Parathyroid adenoma (tissue), 2 donors: ENCODE data around the gene CEACAM3.

Experiments
- H2AFZ ChIP-seq: fragments of 300-600 bp; sonication (generic); one replicate; pipeline ENCODE4 v1.7.0; 2017; ENCODE audit warnings: antibody characterized with exemption, mild to moderate bottlenecking
- H3K27ac ChIP-seq: fragments of 300-600 bp; sonication (generic); one replicate; pipeline ENCODE4 v1.7.0; 2017
- H3K27me3 ChIP-seq: fragments of 300-600 bp; sonication (generic); one replicate; pipeline ENCODE4 v1.7.0; 2017; ENCODE audit warnings: low read length; ENCODE audit not compliant: control insufficient read depth, insufficient read depth
- H3K36me3 ChIP-seq: fragments of 300-600 bp; sonication (generic); one replicate; pipeline ENCODE4 v1.7.0; 2017; ENCODE audit warnings: low read length; ENCODE audit not compliant: control insufficient read depth, insufficient read depth
- H3K4me1 ChIP-seq: fragments of 300-600 bp; sonication (generic); one replicate; pipeline ENCODE4 v1.7.0; 2017; ENCODE audit warnings: control low read depth
- H3K4me2 ChIP-seq: fragments of 300-600 bp; sonication (generic); one replicate; pipeline ENCODE4 v1.7.0; 2017; ENCODE audit warnings: low read length
- H3K4me3 ChIP-seq: fragments of 300-600 bp; sonication (generic); one replicate; pipeline ENCODE4 v1.7.0; 2017; ENCODE audit warnings: low read depth, low read length
- H3K79me2 ChIP-seq: fragments of 300-600 bp; sonication (generic); one replicate; pipeline ENCODE4 v1.7.0; 2017; ENCODE audit warnings: control low read depth
- H3K9ac ChIP-seq: fragments of 300-600 bp; sonication (generic); one replicate; pipeline ENCODE4 v1.7.0; 2017; ENCODE audit warnings: mild to moderate bottlenecking
- H3K9me3 ChIP-seq: fragments of 300-600 bp; sonication (generic); one replicate; pipeline ENCODE4 v1.7.0; 2017; ENCODE audit warnings: low read length; ENCODE audit not compliant: control insufficient read depth
- TF ChIP-seq, protein P1 (sequence below): fragments of 300-600 bp; sonication (generic); IDR thresholded peaks from one replicate; pipeline ENCODE4 v1.7.0; 2017; ENCODE audit warnings: antibody characterized with exemption, mild to moderate bottlenecking
- donor health status: primary hyperparathyroidism.

CEACAM3 gene

DNA sequence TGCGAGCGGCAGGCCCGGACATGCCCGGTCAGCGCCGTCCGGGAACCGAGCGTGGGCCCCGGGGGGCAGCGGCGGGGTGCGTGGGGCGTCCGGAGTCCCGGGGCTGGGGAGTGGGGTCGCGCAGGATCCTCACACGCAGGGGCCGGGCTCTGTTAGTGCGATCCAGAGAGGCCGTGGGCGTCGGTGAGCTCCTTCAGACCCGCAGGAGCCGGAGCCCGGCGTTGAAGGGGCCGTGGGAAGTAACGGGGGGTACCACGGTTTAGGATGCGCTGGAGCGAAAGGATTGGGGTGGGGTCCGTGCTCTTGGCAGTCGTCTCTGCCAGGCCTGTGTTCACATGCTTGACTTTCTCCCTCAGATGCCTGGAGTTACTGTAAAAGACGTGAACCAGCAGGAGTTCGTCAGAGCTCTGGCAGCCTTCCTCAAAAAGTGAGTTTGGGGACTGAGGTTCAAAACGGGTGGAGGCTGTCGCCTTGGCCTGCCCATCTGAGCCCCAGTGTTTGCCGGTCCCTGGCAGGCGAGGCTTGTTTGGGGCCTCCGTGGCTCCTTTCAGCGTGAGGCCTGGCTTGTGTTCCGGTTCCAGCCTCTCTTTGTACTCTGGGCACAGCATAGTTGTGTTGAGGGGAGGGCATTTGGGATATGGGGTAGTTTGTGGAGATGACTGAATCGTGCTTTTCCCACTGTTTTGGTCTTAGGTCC lies 64.2 kb downstream of the CEACAM3 start:
- TF ChIP-seq, protein P1, sequence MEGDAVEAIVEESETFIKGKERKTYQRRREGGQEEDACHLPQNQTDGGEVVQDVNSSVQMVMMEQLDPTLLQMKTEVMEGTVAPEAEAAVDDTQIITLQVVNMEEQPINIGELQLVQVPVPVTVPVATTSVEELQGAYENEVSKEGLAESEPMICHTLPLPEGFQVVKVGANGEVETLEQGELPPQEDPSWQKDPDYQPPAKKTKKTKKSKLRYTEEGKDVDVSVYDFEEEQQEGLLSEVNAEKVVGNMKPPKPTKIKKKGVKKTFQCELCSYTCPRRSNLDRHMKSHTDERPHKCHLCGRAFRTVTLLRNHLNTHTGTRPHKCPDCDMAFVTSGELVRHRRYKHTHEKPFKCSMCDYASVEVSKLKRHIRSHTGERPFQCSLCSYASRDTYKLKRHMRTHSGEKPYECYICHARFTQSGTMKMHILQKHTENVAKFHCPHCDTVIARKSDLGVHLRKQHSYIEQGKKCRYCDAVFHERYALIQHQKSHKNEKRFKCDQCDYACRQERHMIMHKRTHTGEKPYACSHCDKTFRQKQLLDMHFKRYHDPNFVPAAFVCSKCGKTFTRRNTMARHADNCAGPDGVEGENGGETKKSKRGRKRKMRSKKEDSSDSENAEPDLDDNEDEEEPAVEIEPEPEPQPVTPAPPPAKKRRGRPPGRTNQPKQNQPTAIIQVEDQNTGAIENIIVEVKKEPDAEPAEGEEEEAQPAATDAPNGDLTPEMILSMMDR: no peak
- peaks cover 6% of the 10 kb centered on the region for H3K4me1 ChIP-seq

More for the DNA sequence above, 64.2 kb downstream of the CEACAM3 start:
- H3K79me2 ChIP-seq: peaks cover 31% of the 10 kb centered on the region
- H3K9me3 ChIP-seq: no peaks in the 10 kb centered on the region
- peak overlapping the region; percentile 61 for H3K4me2 ChIP-seq
- peak overlapping the region; percentile 31 for H3K9ac ChIP-seq
- peak overlapping the region; percentile 78 for H3K4me3 ChIP-seq
- no peaks in the 10 kb centered on the region for H3K27me3 ChIP-seq
- peak overlapping the region; percentile 14 for H2AFZ ChIP-seq
- peak overlapping the region; percentile 98 for H3K27ac ChIP-seq
- no peaks in the 10 kb centered on the region for H3K36me3 ChIP-seq
